ENCODE measurements around the gene ENOSF1.
"Not testable (repeated sequence)": the region's sequence is repeated elsewhere in the genome, so short reads cannot be mapped to it uniquely, and the experiment has no call there.

The ENOSF1 gene, protein sequence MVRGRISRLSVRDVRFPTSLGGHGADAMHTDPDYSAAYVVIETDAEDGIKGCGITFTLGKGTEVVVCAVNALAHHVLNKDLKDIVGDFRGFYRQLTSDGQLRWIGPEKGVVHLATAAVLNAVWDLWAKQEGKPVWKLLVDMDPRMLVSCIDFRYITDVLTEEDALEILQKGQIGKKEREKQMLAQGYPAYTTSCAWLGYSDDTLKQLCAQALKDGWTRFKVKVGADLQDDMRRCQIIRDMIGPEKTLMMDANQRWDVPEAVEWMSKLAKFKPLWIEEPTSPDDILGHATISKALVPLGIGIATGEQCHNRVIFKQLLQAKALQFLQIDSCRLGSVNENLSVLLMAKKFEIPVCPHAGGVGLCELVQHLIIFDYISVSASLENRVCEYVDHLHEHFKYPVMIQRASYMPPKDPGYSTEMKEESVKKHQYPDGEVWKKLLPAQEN

DNA sequence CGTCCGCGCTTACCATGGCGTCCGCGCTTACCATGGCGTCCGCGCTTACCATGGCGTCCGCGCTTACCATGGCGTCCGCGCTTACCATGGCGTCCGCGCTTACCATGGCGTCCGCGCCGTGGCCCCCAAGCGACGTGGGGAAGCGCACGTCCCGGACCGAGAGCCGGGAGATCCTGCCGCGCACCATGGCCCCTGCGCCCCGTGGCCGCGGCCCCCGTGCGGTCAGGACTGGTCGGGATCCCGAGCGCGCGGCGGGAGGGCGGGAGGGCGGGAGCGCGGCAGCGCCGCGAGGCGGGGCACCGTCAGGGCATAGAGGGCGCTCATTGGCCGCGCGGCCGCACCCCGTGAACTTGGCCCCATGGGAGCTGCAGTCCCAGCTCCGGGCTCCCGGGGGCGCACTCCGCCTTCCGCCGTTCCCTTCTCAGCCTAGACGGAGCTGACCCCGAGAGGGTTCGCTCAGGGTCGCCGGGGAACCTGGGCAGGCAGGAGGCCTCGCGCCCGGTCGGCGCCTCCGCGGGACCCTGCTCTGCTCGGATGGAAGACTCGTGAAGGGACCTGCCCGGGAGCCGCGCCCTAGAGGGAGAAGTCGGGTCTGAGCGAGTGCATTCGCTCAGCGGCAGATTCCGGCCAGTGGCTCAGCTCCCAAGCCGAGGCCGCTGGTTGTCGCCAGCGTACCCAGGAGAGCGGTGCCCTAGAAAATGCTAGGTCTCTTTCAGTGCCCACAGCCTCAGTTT is at the start of gene ENOSF1:
TSS of gene ENOSF1 (minus strand) at position 230 of the 734 bp plus-strand sequence. CDS start at position 187, 43 bp downstream.
- DNase-seq = no peak

DNA sequence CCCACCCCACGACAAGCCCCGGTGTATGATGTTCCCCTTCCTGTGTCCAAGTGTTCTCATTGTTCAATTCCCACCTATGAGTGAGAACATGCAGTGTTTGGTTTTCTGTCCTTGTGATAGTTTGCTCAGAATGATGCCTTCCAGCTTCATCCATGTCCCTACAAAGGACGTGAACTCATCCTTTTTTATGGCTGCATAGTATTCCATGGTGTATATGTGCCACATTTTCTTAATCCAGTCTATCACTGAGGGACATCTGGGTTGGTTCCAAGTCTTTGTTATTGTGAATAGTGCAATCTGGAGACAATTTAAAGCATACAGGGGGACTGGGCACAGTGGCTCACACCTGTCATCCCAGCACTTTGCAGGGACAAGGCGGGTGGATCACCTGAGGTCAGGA is 47.4 kb upstream of the ENOSF1 start:
- DNase-seq = not testable (repeated sequence)

DNA sequence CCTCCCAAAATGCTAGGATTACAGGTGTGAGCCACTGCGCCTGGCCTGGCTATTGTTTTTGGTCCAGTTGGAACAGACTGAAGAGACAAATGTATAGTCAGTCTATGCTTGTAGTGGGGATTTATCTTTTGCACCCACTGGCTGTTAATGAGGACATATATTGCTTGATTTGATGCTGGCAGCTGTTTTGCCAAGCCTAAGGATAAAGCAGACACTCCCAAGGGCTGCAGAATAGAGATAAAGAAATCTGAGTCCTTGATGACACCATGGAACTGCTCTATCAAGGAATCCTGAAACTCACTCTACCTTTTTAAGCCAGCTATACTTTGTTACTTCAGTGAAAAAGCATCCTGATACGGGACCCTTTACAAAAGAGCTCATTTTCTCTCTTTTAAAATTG is 43.1 kb upstream of the ENOSF1 start:
- DNase-seq = no peak

DNA sequence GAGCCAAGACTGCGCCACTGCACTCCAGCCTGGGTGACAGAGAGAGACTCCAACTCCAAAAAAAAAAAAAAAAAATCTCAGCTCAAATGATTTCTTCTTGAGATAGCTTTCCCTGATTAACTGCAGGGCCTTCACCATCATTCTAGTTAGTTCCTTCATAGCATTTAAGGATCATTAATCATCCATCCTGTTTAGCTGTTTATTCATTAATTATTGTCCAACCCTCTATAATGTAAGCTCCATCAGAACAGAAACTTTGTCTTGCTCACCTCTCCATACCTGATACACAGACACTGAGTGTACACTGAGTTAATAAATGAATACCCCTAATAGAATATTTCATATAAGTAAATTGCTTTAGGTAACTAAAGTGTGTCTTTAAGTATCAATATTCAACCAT is 42.2 kb upstream of the ENOSF1 start:
- DNase-seq = no peak

DNA sequence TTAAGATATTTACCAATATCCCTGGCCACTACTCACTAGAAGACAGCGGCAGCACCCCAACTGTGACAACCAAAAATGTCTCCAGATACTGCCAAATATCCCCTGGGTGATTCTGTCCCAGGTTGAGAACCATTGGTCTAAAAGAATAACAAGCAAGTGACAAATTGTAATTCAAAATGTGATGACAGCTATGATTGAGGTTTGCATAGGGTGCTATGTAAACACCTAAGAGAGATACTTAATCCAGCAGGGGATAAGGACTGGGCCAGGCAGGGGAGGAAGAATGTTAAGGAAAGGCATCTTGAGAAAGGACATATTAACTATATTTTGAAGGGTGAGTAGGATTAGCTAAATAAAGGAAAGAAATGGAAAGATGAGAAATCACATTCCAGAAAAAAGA is 38.0 kb upstream of the ENOSF1 start:
- DNase-seq = no peak

DNA sequence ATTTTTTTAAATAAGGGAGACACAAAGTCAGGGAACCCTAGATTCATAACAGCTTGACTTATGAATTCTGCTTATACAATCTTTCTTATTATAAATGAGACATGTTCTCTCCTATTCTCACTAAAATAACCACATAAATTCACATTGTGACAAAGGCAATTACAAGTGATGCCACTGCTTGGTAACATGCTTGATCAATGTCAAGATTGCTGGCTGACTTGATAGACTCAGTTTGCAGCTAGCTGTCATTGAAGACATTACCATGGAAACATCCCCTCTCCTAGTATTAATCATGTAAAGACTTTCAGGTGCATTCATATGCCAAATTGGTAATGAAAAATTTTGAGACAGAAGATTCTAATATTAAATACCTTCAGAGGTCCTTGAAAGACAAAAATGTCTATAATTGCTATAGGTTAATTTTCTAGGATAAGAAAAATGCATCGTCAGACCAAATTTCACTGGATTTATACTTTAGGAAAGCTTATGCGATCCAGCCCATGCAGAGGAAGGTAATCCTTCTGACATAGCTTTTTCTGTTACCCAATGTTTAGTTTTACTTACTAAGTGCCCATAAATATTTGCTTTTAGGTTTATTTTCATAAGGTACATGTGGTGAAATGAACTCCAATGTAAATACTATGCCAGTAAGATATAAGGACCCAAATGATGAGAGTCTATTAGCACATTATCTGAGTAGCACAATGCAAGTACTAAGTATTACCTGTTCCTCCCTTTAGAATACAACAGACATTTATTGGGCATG is 32.6 kb upstream of the ENOSF1 start:
- DNase-seq = no peak

DNA sequence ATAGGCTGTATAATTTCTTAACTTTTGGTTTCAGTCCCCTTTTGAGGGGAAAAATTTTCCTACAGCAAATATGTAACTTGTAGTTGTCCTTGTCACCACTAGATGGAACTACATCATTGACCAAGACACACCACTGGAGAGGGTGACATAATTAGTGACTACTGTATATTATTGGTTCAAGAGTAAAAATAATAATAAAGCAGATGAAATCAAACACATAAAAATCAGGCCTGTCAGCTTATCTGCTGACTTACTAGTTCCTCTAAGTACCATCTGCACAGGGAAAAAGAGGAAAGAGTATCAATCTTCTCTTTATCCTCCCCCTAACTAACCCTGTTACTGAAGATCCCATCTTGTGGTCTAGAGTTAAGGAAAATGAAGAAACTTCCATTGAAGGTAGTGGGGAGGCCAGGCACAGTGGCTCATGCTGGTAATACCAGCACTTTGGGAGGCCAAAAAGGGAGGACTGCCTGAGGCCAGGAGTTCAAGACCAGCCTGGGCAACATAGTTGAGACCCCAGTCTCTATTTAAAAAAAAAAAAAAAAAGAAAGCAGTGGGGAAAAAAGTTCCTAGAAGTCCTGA is 29.6 kb upstream of the ENOSF1 start:
- no peak for DNase-seq

DNA sequence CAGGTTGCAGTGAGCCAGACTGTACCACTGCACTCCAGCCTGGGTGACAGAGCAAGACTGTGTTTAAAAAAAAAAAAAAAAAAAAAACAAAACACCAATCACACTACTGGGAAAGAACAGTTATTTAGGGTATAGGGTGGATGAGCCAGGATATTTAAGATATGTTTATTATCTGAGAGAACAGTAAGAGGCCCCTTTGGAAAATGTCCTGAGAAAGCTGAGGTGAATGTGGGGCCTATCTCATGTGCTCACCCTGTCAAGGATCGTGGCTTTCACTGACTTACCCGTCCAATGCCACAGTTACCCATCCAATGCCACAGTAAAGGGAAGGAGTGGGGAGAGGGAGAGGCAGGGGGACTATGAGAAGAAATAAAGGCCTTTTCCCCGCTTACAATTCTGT is 19.9 kb upstream of the ENOSF1 start:
- no peak for DNase-seq

DNA sequence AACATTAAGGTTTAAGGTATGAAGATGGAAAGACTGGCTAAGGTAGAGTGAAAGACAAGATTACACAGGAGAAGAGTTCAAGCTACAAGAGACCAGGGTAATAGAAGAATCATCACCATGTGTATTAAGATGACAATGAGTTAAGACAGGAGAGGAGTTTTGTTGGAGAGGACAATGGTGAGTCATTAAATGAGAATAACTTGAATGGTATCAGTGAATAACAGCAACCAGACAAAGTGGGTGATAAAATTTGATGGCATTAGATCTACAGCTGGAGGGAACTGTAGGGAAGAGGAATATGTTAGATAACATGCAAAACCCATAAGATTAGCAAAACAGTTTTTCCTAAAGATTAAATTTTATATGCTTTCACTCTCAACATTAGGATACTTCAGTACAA is 18.8 kb upstream of the ENOSF1 start:
- DNase-seq = no peak

DNA sequence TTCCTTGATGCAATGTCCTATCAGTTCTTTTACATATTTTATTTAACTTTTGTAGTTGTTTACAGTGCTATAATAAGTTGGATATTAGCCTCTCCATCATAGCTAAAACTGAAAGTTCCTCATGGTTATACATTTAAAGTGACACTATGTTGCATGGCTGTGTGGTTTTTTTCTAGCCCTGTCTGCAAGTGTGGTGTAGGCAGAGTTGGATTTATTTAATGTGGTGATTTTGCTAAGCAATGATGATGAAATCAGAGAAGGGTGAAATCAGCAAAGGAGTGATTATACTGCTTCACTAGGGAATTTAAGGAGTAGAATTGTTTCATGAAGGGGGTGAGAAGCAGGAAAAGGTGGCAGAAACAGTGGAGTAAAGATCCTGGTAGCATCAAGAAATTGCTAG is 18.3 kb upstream of the ENOSF1 start:
- no peak for DNase-seq

DNA sequence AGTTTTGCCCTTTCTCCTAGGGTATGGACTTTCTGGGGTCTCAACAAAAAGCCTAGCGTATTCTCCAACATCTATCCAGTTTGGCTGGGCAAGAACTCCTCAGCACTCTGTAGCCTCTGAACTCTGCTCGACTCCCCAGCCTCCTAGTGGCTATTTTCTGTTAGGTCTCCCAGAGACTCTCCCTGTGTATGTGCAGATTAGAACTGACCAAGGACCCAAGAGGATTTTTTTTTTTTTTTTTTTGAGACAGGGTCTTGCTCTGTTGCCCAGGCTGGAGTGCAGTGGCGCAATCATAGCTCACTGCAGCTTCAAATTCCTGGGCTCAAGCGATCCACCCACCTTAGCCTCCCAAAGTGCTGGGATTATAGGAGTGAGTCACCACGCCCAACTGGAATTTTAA is 17.7 kb upstream of the ENOSF1 start:
- not testable (repeated sequence) for DNase-seq

DNA sequence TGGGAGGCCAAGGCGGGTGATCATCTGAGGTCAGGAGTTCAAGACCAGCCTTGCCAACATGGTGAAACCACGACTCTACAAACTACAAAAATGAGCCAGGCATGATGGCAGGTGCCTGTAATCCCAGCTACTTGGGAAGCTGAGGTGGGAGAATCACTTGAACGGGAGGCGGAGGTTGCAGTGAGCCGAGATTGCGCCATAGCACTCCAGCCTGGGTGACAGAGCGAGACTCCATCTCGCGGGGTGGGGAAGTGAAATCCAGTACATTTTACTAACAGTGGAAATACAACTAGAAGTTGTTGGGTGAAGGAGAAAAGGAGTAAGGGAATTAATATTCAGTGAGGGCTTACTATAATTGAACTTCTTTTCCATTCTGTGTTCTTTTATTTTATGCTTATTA is 13.2 kb upstream of the ENOSF1 start:
- no peak for DNase-seq

DNA sequence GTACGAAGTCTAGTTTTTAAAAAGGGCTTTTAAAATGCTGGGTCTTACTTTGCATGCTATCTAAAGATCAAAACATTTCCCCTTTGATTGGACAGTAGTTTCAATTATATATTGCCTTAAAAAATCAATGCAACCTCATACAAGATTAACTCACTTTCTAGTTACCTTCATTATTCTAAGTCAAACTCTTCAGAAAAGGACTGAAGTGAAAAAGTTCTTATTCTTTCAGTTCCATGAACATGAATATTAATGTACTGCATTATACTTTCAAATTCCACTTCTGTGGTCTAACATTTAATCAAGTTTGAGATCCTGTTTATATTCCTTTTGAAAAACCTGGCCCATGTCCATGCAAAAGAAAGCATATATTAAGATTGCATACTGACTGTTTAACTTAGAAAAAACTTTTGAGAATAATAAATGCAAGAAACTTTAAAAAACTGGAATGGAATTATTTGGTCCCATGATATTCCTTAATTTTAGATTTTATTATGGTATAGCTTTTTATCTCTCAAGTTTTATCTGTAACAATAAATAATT is 11.2 kb upstream of the ENOSF1 start:
- DNase-seq = no peak

DNA sequence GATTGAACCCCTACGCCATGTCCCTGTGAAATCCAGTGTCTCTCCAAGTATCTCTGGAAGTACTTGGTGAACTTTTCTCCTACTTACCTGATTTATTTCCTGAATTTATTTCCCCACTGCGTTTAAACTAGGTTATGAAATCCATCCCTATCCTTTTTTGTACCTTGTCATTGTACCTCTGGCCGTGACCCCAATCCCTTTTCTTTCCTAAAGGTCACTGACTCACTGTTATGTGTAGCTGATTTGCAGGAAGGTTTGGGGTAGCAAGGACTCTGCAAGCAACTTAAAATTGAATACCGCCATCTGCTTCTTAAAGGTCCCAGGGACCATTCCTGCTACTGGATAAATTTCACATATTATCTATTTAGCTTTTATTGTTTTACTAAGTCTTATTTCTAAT is 4.6 kb upstream of the ENOSF1 start:
- no peak for DNase-seq

DNA sequence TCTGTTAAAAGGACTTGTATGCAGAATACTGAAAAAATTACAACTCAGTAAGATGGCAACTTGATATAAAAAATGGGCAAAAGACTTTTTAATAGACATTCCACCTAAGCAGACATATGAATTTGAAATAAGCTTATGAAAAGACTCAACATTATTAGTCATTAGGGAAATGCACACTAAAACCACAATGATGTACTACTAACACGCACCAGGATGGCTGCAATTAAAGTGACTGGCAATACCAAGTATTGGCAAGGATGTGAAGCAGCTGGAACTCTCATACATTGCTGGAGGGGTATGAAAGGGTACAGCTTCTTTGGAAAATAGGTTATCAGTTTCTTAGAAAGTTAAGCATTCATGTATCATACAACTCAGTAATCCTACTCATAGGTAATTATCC is 3.2 kb upstream of the ENOSF1 start:
- DNase-seq = peak; percentile 31

DNA sequence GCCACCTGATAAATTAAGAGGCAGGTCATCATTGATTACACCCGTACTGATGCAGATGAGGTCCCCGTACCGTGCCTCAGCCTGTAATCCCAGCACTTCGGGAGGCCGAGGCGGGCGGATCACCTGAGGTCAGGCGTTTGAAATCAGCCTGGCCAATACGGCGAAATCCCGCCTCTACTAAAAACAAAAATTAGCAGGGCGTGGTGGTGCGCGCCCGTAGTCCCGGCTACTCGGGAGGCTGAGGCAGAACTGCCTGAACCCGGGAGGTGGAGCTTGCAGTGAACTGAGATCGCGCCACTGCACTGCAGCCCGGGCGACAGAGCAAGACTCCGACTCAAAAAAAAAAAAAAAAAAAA is 683 bp upstream of the ENOSF1 start:
- DNase-seq = no peak

DNA sequence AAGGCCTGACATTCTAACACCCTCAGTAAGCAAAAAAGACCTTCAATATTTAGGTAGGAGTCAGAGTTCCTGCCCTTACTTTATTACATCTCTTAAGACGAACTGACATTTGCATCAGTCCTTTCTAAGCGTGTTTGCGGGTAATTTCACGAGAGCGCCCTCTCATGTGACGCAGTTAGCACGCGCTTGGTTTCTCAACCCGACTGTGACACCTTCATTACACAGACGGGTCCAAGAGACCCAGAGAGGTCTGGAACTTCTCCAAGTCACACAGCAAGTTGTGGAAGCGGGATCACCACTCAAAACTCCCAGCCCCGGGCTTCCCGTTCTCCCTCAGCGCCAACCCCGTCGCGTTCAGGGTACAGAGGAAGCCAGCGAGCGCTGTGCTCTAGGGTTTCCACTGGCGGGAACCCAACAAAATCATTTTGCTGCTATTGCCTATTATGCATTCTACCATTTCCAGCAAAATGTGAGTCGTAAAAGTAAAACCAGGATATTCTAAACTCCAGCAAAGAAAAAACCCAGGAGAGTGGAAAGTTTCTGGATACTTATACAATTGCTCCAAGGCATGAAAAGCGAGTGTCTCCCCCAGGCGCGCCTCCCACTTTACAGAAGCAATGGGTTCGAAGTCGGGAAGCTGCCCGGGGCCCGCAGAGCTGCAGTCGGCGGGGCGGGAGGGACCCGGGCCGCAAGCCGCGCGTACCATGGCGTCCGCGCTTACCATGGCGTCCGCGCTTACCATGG is 601 bp downstream of the ENOSF1 start:
- peak; percentile 13 for DNase-seq

DNA sequence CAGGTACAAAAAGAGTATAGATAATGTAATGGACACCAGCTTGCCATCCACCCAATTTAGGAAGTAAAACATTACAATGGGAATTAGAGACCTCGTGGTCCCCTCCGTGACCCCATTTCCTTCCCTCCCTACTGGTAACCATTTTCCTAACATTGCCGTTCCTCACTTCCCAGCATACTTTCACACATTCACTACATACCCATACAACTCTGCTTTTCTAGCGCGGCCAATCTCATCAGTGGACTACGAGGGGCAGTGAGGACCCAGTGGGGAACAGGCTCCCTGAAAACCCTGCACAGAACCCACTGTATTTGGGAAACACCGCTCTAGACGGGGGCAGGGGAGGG is 1.1 kb downstream of the ENOSF1 start:
- no peak for DNase-seq

DNA sequence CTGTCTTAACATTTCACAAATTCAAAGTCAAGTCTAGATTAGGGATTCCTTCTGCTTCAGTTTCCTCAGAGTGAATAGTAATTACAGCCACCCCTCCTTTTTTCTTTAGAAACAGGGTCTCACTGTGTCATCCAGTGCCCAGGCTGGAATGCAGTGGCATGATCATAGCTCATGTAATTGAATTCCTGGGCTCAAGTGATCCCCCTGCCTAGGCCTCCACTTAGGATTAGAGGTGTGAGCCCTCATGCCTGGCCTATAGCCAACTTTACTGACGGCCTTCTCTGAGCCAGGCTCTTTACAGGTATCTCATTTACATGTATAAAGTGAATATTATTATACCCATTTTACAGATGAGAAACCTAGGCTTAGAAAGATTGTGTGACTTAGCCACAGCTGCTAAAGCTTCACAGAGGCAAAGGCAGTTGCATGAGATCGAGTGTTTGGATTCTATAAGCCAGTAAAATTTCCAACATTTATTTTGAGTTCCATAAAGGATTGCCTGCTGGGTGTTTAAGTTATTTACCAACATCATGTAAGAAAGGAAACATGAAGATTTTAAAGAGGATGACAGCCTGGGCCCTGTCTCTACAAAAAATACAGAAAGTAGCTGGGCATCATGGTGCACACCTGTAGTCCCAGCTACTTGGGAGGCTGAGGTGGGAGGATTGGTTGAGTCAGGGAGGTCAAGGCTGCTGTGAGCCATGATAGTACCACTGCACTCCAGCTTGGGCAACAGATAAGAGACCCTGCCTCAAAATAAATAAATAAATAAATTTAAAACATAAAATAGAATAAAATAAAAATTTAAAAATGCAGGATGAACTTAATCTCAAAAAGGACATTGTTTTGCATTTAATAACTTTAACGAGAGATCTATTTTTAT is 1.8 kb downstream of the ENOSF1 start:
- no peak for DNase-seq

DNA sequence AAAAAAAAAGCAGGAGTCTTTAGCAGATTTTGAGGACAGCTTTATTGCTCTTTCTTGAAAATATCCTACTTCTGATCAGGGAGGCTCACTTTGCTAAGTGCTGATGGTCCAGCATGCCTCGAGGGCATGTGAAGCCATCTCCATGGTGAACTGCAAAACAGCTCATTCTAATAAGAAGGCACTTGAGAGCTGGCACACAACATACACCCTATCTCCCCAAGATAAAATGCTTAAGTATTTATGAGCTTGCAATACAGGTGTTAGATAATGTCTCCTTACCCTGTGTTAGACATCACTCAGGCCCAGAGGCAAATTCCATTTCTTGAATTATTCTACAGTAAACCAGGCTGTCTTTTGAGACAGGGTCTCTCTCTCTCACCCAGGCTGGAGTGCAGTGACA is 2.7 kb downstream of the ENOSF1 start:
- no peak for DNase-seq

DNA sequence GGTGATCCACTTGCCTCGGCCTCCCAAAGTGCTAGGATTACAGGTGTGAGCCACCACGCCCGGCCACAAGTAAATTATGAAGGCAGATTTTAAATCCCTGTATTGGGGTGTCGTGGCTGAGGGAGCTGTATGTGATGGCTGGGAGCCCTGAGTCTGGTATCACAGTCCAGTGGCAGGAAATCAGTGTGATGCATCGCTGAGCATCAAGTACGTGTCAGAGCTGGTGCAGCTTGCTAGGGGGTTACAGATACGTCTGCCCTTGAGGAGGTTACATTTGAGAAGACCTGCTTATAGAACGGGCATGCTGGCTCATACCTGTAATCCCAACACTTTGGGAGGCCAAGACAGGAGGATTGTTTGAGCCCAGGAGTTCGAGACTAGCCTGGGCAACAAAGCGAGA is 4.3 kb downstream of the ENOSF1 start:
- DNase-seq = no peak
